A673 (cell line): ENCODE measurements around the gene MEAK7.

Experiments
- CTCF ChIP-seq: fragments of 300-800, 200-600 bp; sonication (generic); conservative IDR thresholded peaks from 2 replicates; pipeline ENCODE4 v1.5.1; 2017; ENCODE audit warnings: low read depth, mild to moderate bottlenecking, antibody characterized with exemption, low read length, moderate library complexity, mixed read lengths
- EZH2 ChIP-seq: fragments of 200-600 bp; sonication (generic); IDR thresholded peaks from 2 replicates; pipeline ENCODE4 v1.6.1; 2017; ENCODE audit warnings: borderline replicate concordance, low read depth, mild to moderate bottlenecking, mixed read lengths, antibody characterized with exemption, low read length; ENCODE audit not compliant: poor library complexity, severe bottlenecking

GRCh38 chr16:84534815-84535214 is 30.4 kb upstream of the MEAK7 start:
- TF ChIP-seq CTCF, result no peak
- TF ChIP-seq EZH2, result no peak
